Peyer's patch (tissue), 4 donors: ENCODE measurements around the gene TMEM164.

Experiments
- CTCF ChIP-seq, 6 experiments: fragments of 450-650 bp in 4 of 6; fragments of 200-600 bp in 2 of 6; sonication (generic) in 1 of 6; IDR thresholded peaks; one replicate each; pipeline ENCODE4 v1.5.1; 2017 to 2019; ENCODE audit warnings: antibody characterized with exemption in 6 of 6, mild to moderate bottlenecking in 3 of 6, moderate library complexity in 1 of 6
- POLR2A ChIP-seq, 2 donors: fragments of 450-650 bp; IDR thresholded peaks; one replicate each; pipeline ENCODE4 v1.5.1; 2017; ENCODE audit warnings: antibody characterized with exemption in 2 of 2, mild to moderate bottlenecking in 2 of 2, moderate library complexity in 2 of 2

GRCh38 chrX:110020536-110020935, 17.6 kb downstream of the TMEM164 start:
- TF ChIP-seq CTCF (IDR thresholded peaks at IDR 0.05), result no peak
- TF ChIP-seq POLR2A (IDR thresholded peaks at IDR 0.05), result no peak
